GM04503 (cell line): ENCODE results near the gene VDR.

Source experiments
- DNase-seq: peaks from one replicate; pipeline ENCODE4 v3.0.0-alpha.2; 2012; ENCODE audit warnings: low read depth

Gene VDR

GRCh38 chr12:47930634-47931033 is 25.8 kb upstream of the VDR start:
- DNase-seq = no peak

- no peak for DNase-seq
Measured at GRCh38 chr12:47927346-47927745, 22.6 kb upstream of the VDR start.

- no peak for DNase-seq
Measured at GRCh38 chr12:47921907-47922306, 17.1 kb upstream of the VDR start.

GRCh38 chr12:47920913-47921312 is 16.1 kb upstream of the VDR start:
- no peak for DNase-seq

GRCh38 chr12:47913081-47913480 is 8.3 kb upstream of the VDR start:
- DNase-seq = no peak

GRCh38 chr12:47912556-47912955 is 7.8 kb upstream of the VDR start:
- no peak for DNase-seq

- no peak for DNase-seq
Measured at GRCh38 chr12:47910981-47911380, 6.2 kb upstream of the VDR start.

- DNase-seq = peak; percentile 58
Measured at GRCh38 chr12:47910486-47910885, 5.7 kb upstream of the VDR start.

- DNase-seq = no peak
Measured at GRCh38 chr12:47909839-47910465, 5.2 kb upstream of the VDR start.

GRCh38 chr12:47908738-47909137 is 3.9 kb upstream of the VDR start:
- DNase-seq = no peak

- no peak for DNase-seq
Measured at GRCh38 chr12:47907851-47908454, 3.2 kb upstream of the VDR start.

- DNase-seq = peak; percentile 51
Measured at GRCh38 chr12:47903927-47904712, 674 bp downstream of the VDR start.

GRCh38 chr12:47903151-47903611 is 1.6 kb downstream of the VDR start:
- DNase-seq = peak; percentile 63

GRCh38 chr12:47902131-47902639 is 2.6 kb downstream of the VDR start:
- DNase-seq = no peak

GRCh38 chr12:47901718-47902093 is 3.1 kb downstream of the VDR start:
- no peak for DNase-seq

GRCh38 chr12:47901063-47901717 is 3.6 kb downstream of the VDR start:
- no peak for DNase-seq

- DNase-seq = no peak
Measured at GRCh38 chr12:47900131-47901062, 4.4 kb downstream of the VDR start.

- no peak for DNase-seq
Measured at GRCh38 chr12:47899466-47899865, 5.3 kb downstream of the VDR start.

- no peak for DNase-seq
Measured at GRCh38 chr12:47896633-47897032, 8.2 kb downstream of the VDR start.

- no peak for DNase-seq
Measured at GRCh38 chr12:47896022-47896421, 8.8 kb downstream of the VDR start.

- no peak for DNase-seq
Measured at GRCh38 chr12:47894652-47895051, 10.1 kb downstream of the VDR start.
